Panc1 (cell line): Measurements from ENCODE around the gene CORIN. TPM values are rescaled to one million over a fixed set of nuclear protein-coding genes. Genes with fewer than 3 reads are reported as not detected.

Experiments used
- ATAC-seq: fragments of 200-7000 bp; cut with Tn5 transposase; 2 replicates; pipeline ENCODE4 v1.9.1; 2020; ENCODE audit warnings: mild to moderate bottlenecking, moderate library complexity
- BruUV-seq: library from RNA; stranded (reverse); fragments of 400-500 nt; replicated peaks from 2 replicates; lab custom pipeline; 2021; lab: Mats Ljungman, UMichigan
- CTCF ChIA-PET: fragments of 300-600 bp; sonication (Branson Sonifier 250); formaldehyde crosslinking; loops from one replicate; lab custom pipeline; 2022; ENCODE audit warnings: antibody characterized with exemption; lab: Charles Lee
- POLR2A ChIA-PET: fragments of 300-600 bp; sonication (Branson Sonifier 250); formaldehyde crosslinking; loops from one replicate; lab custom pipeline; 2022; ENCODE audit warnings: antibody characterized with exemption; lab: Charles Lee
- DNase-seq: peaks from one replicate; pipeline ENCODE4 v3.0.0-alpha.2; 2010; ENCODE audit warnings: low read depth, low spot score
- H3K27ac ChIP-seq: 2 replicates; pipeline ENCODE4 v1.5.1; 2011; ENCODE audit warnings: mild to moderate bottlenecking, low read length, inconsistent platforms
- H3K27me3 ChIP-seq: fragments of 200-500 bp; sonication (Bioruptor generic); 2 replicates; pipeline ENCODE4 v1.6.0; 2014; ENCODE audit warnings: low read length, inconsistent platforms; ENCODE audit not compliant: control insufficient read depth, insufficient read depth
- H3K36me3 ChIP-seq: fragments of 200-500 bp; sonication (Bioruptor generic); 2 replicates; pipeline ENCODE4 v1.5.1; 2014; ENCODE audit warnings: inconsistent platforms, mild to moderate bottlenecking, low read length, moderate library complexity; ENCODE audit not compliant: control insufficient read depth, insufficient read depth
- H3K4me1 ChIP-seq: 2 replicates; pipeline ENCODE4 v1.5.1; 2011; ENCODE audit warnings: inconsistent platforms, mild to moderate bottlenecking, low read length, moderate library complexity; ENCODE audit not compliant: control insufficient read depth, insufficient read depth
- H3K4me3 ChIP-seq, 2 experiments: 2 replicates each; pipeline ENCODE4 v1.5.1; 2011 to 2012; ENCODE audit warnings: low read depth in 2 of 2, low read length in 2 of 2, mild to moderate bottlenecking in 2 of 2, inconsistent platforms in 1 of 2, moderate library complexity in 1 of 2
- H3K9me3 ChIP-seq: fragments of 200-500 bp; sonication (Bioruptor generic); 2 replicates; pipeline ENCODE4 v1.5.1; 2014; ENCODE audit warnings: low read depth, mild to moderate bottlenecking, inconsistent platforms, low read length, moderate library complexity; ENCODE audit not compliant: control insufficient read depth, insufficient read depth
- CTCF ChIP-seq: fragments of 450-650 bp; IDR thresholded peaks from 2 replicates; pipeline ENCODE4 v1.5.1; 2017; ENCODE audit warnings: mild to moderate bottlenecking
- POLR2AphosphoS5 ChIP-seq: IDR thresholded peaks from 2 replicates; pipeline ENCODE4 v1.6.1; 2012; ENCODE audit warnings: mild to moderate bottlenecking, low read depth, low read length, moderate library complexity
- REST ChIP-seq, 2 experiments: IDR thresholded peaks; 2 replicates each; pipeline ENCODE4 v1.6.1; 2011 to 2012; ENCODE audit warnings: low read depth in 2 of 2, control low read depth in 1 of 2, low read length in 1 of 2, mild to moderate bottlenecking in 1 of 2, moderate library complexity in 1 of 2; ENCODE audit not compliant: insufficient read depth in 1 of 2
- SIN3A ChIP-seq: IDR thresholded peaks from 2 replicates; pipeline ENCODE4 v1.6.1; 2012; ENCODE audit warnings: low read depth, mild to moderate bottlenecking, low read length, moderate library complexity, borderline replicate concordance; ENCODE audit not compliant: insufficient read depth
- TCF7L2 ChIP-seq: IDR thresholded peaks from 2 replicates; pipeline ENCODE4 v1.6.1; 2011; ENCODE audit warnings: mild to moderate bottlenecking, low read depth, low read length, inconsistent platforms
- in situ Hi-C: cut with HindIII; loops from 2 replicates; pipeline ENCODE4 v1.10.0; 2016; ENCODE audit warnings: low sequenced_read_pairs, low pct_unique_long_range_greater_than_20kb
- intact Hi-C: fragments of 100-400 bp; cut with micrococcal nuclease; formaldehyde crosslinking; loops from one replicate; pipeline ENCODE4 v1.10.0; 2022; ENCODE audit not compliant: unreplicated experiment
- total RNA-seq: library from RNA; stranded (reverse); gene quantifications from one replicate; pipeline ENCODE4 v1.2.1, GENCODE V29; 2021; ENCODE audit not compliant: unreplicated experiment

CORIN gene
- total RNA-seq, 1 experiment from 2014 or later, result not detected

GRCh38 chr4:47721485-47721884 is 116.4 kb downstream of the CORIN start:
- Histone ChIP-seq H3K27me3 (no peaks in the 10 kb centered on the region; the same call in 1 of the 2 replicates), H3K4me3 (no peak overlapping the region), H3K36me3 (no peaks in the 10 kb centered on the region), H3K27ac (no peak overlapping the region), H3K9me3 (no peaks in the 10 kb centered on the region), H3K4me1 (no peaks in the 10 kb centered on the region)
- no TSS peak for BruUV-seq
- ChIA-PET POLR2A (no interaction called here), CTCF (no interaction called here)
- DNase-seq, result no peak
- in situ Hi-C loops, result no loop called here
- no peak for ATAC-seq
- TF ChIP-seq CTCF (no peak), REST (IDR thresholded peaks at IDR 0.05; ENCODE audit: insufficient read depth in 1 of 2, low read depth in 2 of 2, low read length in 1 of 2) (no peak), TCF7L2 (no peak), POLR2AphosphoS5 (no peak), SIN3A (no peak)
- intact Hi-C loops, result no loop called here

- ChIA-PET CTCF (no interaction called here), POLR2A (no interaction called here)
- intact Hi-C loops, result no loop called here
- Histone ChIP-seq H3K27me3 (no peaks in the 10 kb centered on the region; the same call in 1 of the 2 replicates), H3K27ac (no peak overlapping the region), H3K4me1 (no peaks in the 10 kb centered on the region), H3K9me3 (no peaks in the 10 kb centered on the region), H3K4me3 (no peak overlapping the region), H3K36me3 (no peaks in the 10 kb centered on the region)
- no peak for DNase-seq
- ATAC-seq, result no peak
- no TSS peak for BruUV-seq
- no peak for TF ChIP-seq SIN3A
- TF ChIP-seq TCF7L2, result no peak
- TF ChIP-seq POLR2AphosphoS5, result no peak
- no peak for TF ChIP-seq CTCF
- no peak for TF ChIP-seq REST (IDR thresholded peaks at IDR 0.05; ENCODE audit: insufficient read depth in 1 of 2, low read depth in 2 of 2, low read length in 1 of 2)
- in situ Hi-C loops, result no loop called here
Measured at GRCh38 chr4:47720787-47721186, 117.1 kb downstream of the CORIN start.
